Keratinocyte (primary cell): ENCODE measurements around the gene ARHGAP10. TPM values are rescaled to one million over a fixed set of nuclear protein-coding genes. Genes with fewer than 3 reads are reported as not detected.

ENCODE experiments used
- DNase-seq: peaks from one replicate; pipeline ENCODE4 v3.0.0-alpha.2; 2011; ENCODE audit warnings: low read depth, missing footprints, low spot score
- FAIRE-seq: peaks from 2 replicates; lab custom pipeline; 2011; peaks lifted over from hg19 to GRCh38; lab: Jason Lieb, UNC
- H2AFZ ChIP-seq: 2 replicates; pipeline ENCODE4 v1.6.0; 2012; ENCODE audit warnings: low read length, control low read depth, inconsistent platforms; ENCODE audit not compliant: control insufficient read depth
- H3K27ac ChIP-seq: 2 replicates; pipeline ENCODE4 v1.5.1; 2011; ENCODE audit warnings: low read length; ENCODE audit not compliant: control insufficient read depth, insufficient read depth
- H3K27me3 ChIP-seq: 3 replicates; pipeline ENCODE4 v1.6.0; 2011; ENCODE audit warnings: low read length; ENCODE audit not compliant: control insufficient read depth, insufficient read depth; ENCODE audit errors: extremely low read depth
- H3K36me3 ChIP-seq, 2 experiments: 2 replicates in 1 of 2; 3 replicates in 1 of 2; pipeline ENCODE4 v1.5.1; 2011; ENCODE audit warnings: low read length in 2 of 2, mild to moderate bottlenecking in 1 of 2; ENCODE audit not compliant: control insufficient read depth in 2 of 2, insufficient read depth in 2 of 2; ENCODE audit errors: extremely low read depth in 1 of 2
- H3K4me1 ChIP-seq: 3 replicates; pipeline ENCODE4 v1.5.1; 2011; ENCODE audit warnings: low read length; ENCODE audit not compliant: control insufficient read depth, insufficient read depth; ENCODE audit errors: extremely low read depth
- H3K4me2 ChIP-seq: 3 replicates; pipeline ENCODE4 v1.6.0; 2011; ENCODE audit warnings: low read depth, low read length; ENCODE audit not compliant: control insufficient read depth, insufficient read depth; ENCODE audit errors: extremely low read depth
- H3K4me3 ChIP-seq, 3 experiments: fragments of 200-600 bp in 1 of 3; sonication (generic) in 1 of 3; 2 replicates in 2 of 3; 3 replicates in 1 of 3; pipeline ENCODE4 v1.5.1; 2011 to 2016; ENCODE audit warnings: low read length in 3 of 3, mild to moderate bottlenecking in 3 of 3, control low read depth in 2 of 3, inconsistent platforms in 1 of 3, low read depth in 1 of 3, mixed read lengths in 1 of 3, mixed run types in 1 of 3, moderate library complexity in 1 of 3; ENCODE audit not compliant: control insufficient read depth in 2 of 3, insufficient read depth in 2 of 3; ENCODE audit errors: extremely low read depth in 1 of 3
- H3K79me2 ChIP-seq: 2 replicates; pipeline ENCODE4 v1.6.0; 2012; ENCODE audit warnings: low read length; ENCODE audit not compliant: control insufficient read depth, insufficient read depth
- H3K9ac ChIP-seq: 3 replicates; pipeline ENCODE4 v1.6.0; 2011; ENCODE audit warnings: low read length; ENCODE audit not compliant: control insufficient read depth, insufficient read depth; ENCODE audit errors: extremely low read depth
- H3K9me1 ChIP-seq: 3 replicates; pipeline ENCODE4 v1.6.0; 2011; ENCODE audit warnings: low read length; ENCODE audit not compliant: control insufficient read depth, insufficient read depth; ENCODE audit errors: extremely low read depth
- H3K9me3 ChIP-seq: 2 replicates; pipeline ENCODE4 v1.5.1; 2012; ENCODE audit warnings: low read depth, low read length; ENCODE audit not compliant: control insufficient read depth
- H4K20me1 ChIP-seq: 3 replicates; pipeline ENCODE4 v1.6.0; 2011; ENCODE audit warnings: low read length; ENCODE audit not compliant: control insufficient read depth, insufficient read depth; ENCODE audit errors: extremely low read depth
- EZH2 ChIP-seq: IDR thresholded peaks from one replicate; pipeline ENCODE4 v1.6.1; 2012; ENCODE audit warnings: inconsistent platforms, mild to moderate bottlenecking, low read length, moderate library complexity
- dilution Hi-C: fragments of 300-500 bp; cut with MboI; formaldehyde crosslinking; loops from one replicate; pipeline ENCODE4 v1.7.0; 2020; ENCODE audit warnings: low sequenced_read_pairs; ENCODE audit not compliant: extremely low pct_ligation_motif_present
- polyA plus RNA-seq, 5 experiments: library from polyadenylated mRNA; depleted of rRNA in 3 of 5; stranded (reverse) in 3 of 5; stranded (forward) in 1 of 5; unstranded in 1 of 5; fragments of >200 nt; gene quantifications; 1 replicate in 1 of 5; 2 replicates in 3 of 5; 3 replicates in 1 of 5; pipeline versions ENCODE4 v1.2.1 to v1.2.3, GENCODE V29; 2011 to 2012; ENCODE audit warnings: missing spikeins in 2 of 5, low read depth in 1 of 5, low replicate concordance in 1 of 5
- TF ChIP-seq, protein P1 (sequence below), 3 experiments: IDR thresholded peaks in 1 of 3; conservative IDR thresholded peaks in 1 of 3; optimal IDR thresholded peaks in 1 of 3; 2 replicates in 2 of 3; 3 replicates in 1 of 3; pipeline versions ENCODE3 to v1.5.1; 2011; ENCODE audit warnings: low read length in 3 of 3, mild to moderate bottlenecking in 3 of 3, moderate library complexity in 2 of 3, control low read depth in 1 of 3, inconsistent platforms in 1 of 3; ENCODE audit not compliant: insufficient read depth in 2 of 3; ENCODE audit errors: extremely low read depth in 1 of 3

ARHGAP10 gene
- polyA plus RNA-seq, 1 donor (not counting 4 experiments of a cell fraction or from before 2014, with no cell fraction given) = 18.7 TPM

DNA sequence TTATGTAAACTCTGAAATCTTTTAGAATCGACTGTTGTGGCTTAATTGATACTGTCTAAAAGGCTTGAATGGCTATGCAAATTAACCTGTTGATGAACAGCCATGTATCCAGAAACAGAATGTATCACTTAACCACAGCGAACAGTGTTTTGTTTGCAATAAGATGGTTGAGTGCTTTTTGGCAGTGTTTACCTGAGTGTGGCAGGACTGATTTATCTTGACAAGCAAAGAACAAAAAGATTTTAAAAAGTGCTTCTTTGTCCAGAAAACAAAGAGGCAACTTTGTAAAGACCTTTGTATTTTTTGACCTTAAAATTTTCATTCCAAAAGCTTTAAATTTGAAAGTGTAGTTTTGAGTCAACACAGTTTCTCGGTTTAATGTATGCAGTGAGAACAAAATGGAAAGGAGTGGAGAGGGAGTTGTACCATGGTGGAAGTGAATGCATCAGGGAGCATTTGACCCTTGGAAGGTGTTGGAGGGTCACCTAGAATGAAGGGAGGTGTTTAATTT, 18.0 kb downstream of the ARHGAP10 start:
- peaks cover 10% of the 10 kb centered on the region for H3K4me1 ChIP-seq
- H3K9ac ChIP-seq = no peak overlapping the region
- no peaks in the 10 kb centered on the region for H4K20me1 ChIP-seq
- no peaks in the 10 kb centered on the region for H3K9me3 ChIP-seq
- FAIRE-seq (no peak), DNase-seq (no peak)
- no peaks in the 10 kb centered on the region for H3K9me1 ChIP-seq
- no peak for TF ChIP-seq EZH2
- TF ChIP-seq, protein P1, sequence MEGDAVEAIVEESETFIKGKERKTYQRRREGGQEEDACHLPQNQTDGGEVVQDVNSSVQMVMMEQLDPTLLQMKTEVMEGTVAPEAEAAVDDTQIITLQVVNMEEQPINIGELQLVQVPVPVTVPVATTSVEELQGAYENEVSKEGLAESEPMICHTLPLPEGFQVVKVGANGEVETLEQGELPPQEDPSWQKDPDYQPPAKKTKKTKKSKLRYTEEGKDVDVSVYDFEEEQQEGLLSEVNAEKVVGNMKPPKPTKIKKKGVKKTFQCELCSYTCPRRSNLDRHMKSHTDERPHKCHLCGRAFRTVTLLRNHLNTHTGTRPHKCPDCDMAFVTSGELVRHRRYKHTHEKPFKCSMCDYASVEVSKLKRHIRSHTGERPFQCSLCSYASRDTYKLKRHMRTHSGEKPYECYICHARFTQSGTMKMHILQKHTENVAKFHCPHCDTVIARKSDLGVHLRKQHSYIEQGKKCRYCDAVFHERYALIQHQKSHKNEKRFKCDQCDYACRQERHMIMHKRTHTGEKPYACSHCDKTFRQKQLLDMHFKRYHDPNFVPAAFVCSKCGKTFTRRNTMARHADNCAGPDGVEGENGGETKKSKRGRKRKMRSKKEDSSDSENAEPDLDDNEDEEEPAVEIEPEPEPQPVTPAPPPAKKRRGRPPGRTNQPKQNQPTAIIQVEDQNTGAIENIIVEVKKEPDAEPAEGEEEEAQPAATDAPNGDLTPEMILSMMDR (optimal IDR thresholded peaks at IDR 0.05 in 1 of 3, IDR thresholded peaks at IDR 0.05 in 1 of 3, conservative IDR thresholded peaks at IDR 0.05 in 1 of 3; ENCODE audit: extremely low read depth in 1 of 3, insufficient read depth in 2 of 3, low read length in 3 of 3) = no peak
- no peak overlapping the region for H3K27ac ChIP-seq
- peaks cover 71% of the 10 kb centered on the region for H3K79me2 ChIP-seq
- H3K27me3 ChIP-seq = no peaks in the 10 kb centered on the region
- H3K4me2 ChIP-seq = no peak overlapping the region
- dilution Hi-C loops = no loop called here
- no peak overlapping the region for H2AFZ ChIP-seq
- H3K36me3 ChIP-seq = peaks cover 0 to 1% of the 10 kb centered on the region in 2 experiments
- H3K4me3 ChIP-seq = no peak overlapping the region

DNA sequence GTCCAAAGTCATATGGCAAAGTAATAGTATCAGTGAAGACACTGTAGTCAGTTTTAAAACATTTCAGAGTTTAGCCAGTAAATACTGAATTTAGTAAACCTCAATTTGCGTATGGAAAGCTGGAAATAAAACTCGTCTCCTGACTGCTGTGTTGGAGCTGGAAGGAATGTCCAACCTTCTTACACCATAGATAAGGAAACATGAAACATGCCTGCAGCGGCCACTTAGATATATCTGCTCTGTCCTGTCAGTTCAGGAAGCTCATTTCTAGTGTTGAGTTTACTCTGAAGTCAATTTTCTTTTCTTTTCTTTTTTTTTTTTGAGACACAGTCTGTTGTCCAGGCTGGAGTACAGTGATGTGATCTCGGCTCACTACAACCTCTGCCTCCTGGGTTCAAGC, 21.2 kb downstream of the ARHGAP10 start:
- H4K20me1 ChIP-seq = no peaks in the 10 kb centered on the region
- dilution Hi-C loops = no loop called here
- no peaks in the 10 kb centered on the region for H3K9me3 ChIP-seq
- DNase-seq (no peak), FAIRE-seq (no peak)
- H3K4me3 ChIP-seq = no peak overlapping the region
- no peak overlapping the region for H3K27ac ChIP-seq
- H3K27me3 ChIP-seq = no peaks in the 10 kb centered on the region
- peaks cover 77% of the 10 kb centered on the region for H3K79me2 ChIP-seq
- peaks cover 2 to 3% of the 10 kb centered on the region in 2 experiments for H3K36me3 ChIP-seq
- peaks cover 25% of the 10 kb centered on the region for H3K4me1 ChIP-seq
- H2AFZ ChIP-seq = no peak overlapping the region
- H3K4me2 ChIP-seq = no peak overlapping the region
- H3K9ac ChIP-seq = no peak overlapping the region
- no peak for TF ChIP-seq EZH2
- TF ChIP-seq, protein P1 (optimal IDR thresholded peaks at IDR 0.05 in 1 of 3, IDR thresholded peaks at IDR 0.05 in 1 of 3, conservative IDR thresholded peaks at IDR 0.05 in 1 of 3; ENCODE audit: extremely low read depth in 1 of 3, insufficient read depth in 2 of 3, low read length in 3 of 3) = no peak
- no peaks in the 10 kb centered on the region for H3K9me1 ChIP-seq
